Ramos (cell line): ENCODE data around the gene PCBP4.
"Not testable (repeated sequence)": the region's sequence is repeated elsewhere in the genome, so short reads cannot be mapped to it uniquely, and the experiment has no call there.

Source experiments
- in situ Hi-C: fragments of 300-500 bp; cut with MboI; formaldehyde crosslinking; loops from one replicate; pipeline ENCODE4 v1.14.3; 2022; ENCODE audit warnings: low sequenced_read_pairs; ENCODE audit not compliant: unreplicated experiment

The PCBP4 gene

GRCh38 chr3:51928981-51929380 lies 38.3 kb downstream of the PCBP4 start:
- in situ Hi-C loops: not testable (repeated sequence)

- in situ Hi-C loops: no loop called here
Observed at GRCh38 chr3:51928438-51928837, 38.8 kb downstream of the PCBP4 start.

GRCh38 chr3:51927061-51927977 lies 39.9 kb downstream of the PCBP4 start:
- in situ Hi-C loops: no loop called here

- in situ Hi-C loops: no loop called here
Observed at GRCh38 chr3:51921081-51921578, 46.1 kb downstream of the PCBP4 start.

- in situ Hi-C loops: no loop called here
Observed at GRCh38 chr3:51916418-51916817, 50.8 kb downstream of the PCBP4 start.

- in situ Hi-C loops: no loop called here
Observed at GRCh38 chr3:51908026-51908425, 59.2 kb downstream of the PCBP4 start.
